ENCODE results near the gene LSAMP. TPM values are rescaled to one million over a fixed set of nuclear protein-coding genes. Genes with fewer than 3 reads are reported as not detected.

LSAMP gene
- total RNA-seq, 1 experiment from 2014 or later, result 10.1 TPM

DNA sequence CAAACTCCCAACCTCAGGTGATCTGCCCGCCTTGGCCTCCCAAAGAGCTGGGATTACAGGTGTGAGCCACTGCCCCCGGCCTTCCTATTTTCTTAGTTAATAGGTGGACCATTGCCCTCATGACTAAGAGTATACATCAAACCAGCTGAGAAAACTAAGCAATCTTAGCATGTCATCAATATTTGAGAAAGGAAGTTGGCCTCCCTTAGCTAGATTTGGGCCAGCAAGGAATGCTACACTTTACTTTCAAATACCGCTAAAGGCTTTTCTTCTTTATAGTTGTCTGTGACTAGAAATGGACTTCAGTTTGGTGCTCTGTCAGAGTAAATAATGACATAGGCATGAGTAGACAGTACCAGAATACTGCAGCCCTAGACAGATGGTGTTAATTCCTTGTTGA is 622.7 kb downstream of the LSAMP start:
- CTCF ChIA-PET, result no interaction called here
- Histone ChIP-seq H3K36me3 (ENCODE audit: insufficient read depth, low read length, poor library complexity, severe bottlenecking) (no peaks in the 10 kb centered on the region), H3K27ac (ENCODE audit: low read depth, low read length, poor library complexity, severe bottlenecking) (no peak overlapping the region), H3K4me1 (ENCODE audit: insufficient read depth, low read length, poor library complexity, severe bottlenecking) (peaks cover 31% of the 10 kb centered on the region), H3K4me3 (ENCODE audit: low read depth, low read length, poor library complexity, severe bottlenecking) (no peak overlapping the region), H3K27me3 (replicated peaks; ENCODE audit: insufficient read depth, low read depth, low read length, poor library complexity) (no peaks in the 10 kb centered on the region), H3K9me3 (ENCODE audit: low read depth, low read length, poor library complexity, severe bottlenecking) (no peaks in the 10 kb centered on the region)
- no peak for DNase-seq (ENCODE audit: low spot score)
- intact Hi-C loops (cut with micrococcal nuclease; ENCODE audit: unreplicated experiment), result loop anchor here (10.0 kb wide), 1 partner anchor 1978 kb away; no protein-coding TSS in a partner anchor
- POLR2A ChIA-PET (ENCODE audit: low non-redundant PET), result no interaction called here
- no TSS peak for BruUV-seq (replicated peaks)
- no peak for TF ChIP-seq EZH2 (IDR thresholded peaks at IDR 0.05; ENCODE audit: borderline replicate concordance, low read depth, low read length, poor library complexity, severe bottlenecking)
- TF ChIP-seq, protein P1, sequence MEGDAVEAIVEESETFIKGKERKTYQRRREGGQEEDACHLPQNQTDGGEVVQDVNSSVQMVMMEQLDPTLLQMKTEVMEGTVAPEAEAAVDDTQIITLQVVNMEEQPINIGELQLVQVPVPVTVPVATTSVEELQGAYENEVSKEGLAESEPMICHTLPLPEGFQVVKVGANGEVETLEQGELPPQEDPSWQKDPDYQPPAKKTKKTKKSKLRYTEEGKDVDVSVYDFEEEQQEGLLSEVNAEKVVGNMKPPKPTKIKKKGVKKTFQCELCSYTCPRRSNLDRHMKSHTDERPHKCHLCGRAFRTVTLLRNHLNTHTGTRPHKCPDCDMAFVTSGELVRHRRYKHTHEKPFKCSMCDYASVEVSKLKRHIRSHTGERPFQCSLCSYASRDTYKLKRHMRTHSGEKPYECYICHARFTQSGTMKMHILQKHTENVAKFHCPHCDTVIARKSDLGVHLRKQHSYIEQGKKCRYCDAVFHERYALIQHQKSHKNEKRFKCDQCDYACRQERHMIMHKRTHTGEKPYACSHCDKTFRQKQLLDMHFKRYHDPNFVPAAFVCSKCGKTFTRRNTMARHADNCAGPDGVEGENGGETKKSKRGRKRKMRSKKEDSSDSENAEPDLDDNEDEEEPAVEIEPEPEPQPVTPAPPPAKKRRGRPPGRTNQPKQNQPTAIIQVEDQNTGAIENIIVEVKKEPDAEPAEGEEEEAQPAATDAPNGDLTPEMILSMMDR (conservative IDR thresholded peaks at IDR 0.05; ENCODE audit: low read depth, low read length), result no peak

DNA sequence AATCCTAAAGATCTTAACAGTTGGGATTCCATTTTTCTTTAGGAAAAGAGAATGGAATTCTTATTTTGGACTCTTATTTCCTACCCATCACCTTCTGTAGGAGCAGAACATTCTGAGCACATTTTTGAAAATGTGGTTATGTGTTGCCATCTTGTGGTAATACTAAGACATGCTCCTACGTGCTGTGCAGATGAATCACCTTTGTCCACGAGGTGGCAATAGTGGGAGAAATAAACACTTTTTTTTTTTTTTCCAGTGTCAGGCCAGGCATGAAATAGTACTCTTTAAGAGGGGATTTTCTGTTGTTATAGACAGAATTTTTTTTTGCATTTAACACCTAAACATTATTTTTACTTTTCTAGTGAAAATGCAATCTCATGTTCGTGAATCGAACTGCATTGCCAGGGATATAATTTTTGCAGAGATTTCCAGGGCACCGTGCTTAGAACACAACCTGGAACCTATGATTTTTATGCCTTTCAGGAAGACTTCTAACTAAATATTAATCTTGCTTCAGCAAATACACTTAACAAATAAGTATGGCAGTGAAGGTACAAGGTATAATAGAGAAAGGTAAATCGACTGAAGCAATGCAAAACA is 625.4 kb downstream of the LSAMP start:
- CTCF ChIA-PET, result interaction anchor here (0.7 to 1.3 kb wide), 3 partner anchors 53 to 103 kb away, joined by 3 read pairs; no protein-coding TSS in a partner anchor
- DNase-seq (ENCODE audit: low spot score), result peak; percentile 93
- no peak overlapping the region for H3K4me3 ChIP-seq (ENCODE audit: low read depth, low read length, poor library complexity, severe bottlenecking)
- intact Hi-C loops (cut with micrococcal nuclease; ENCODE audit: unreplicated experiment), result loop anchor here (2.0 to 10.0 kb wide), 6 partner anchors 939 to 1975 kb away; partner anchors contain the start of gene TIGIT
- H3K27ac ChIP-seq (ENCODE audit: low read depth, low read length, poor library complexity, severe bottlenecking), result peak overlapping the region; percentile 13
- POLR2A ChIA-PET (ENCODE audit: low non-redundant PET), result no interaction called here
- H3K36me3 ChIP-seq (ENCODE audit: insufficient read depth, low read length, poor library complexity, severe bottlenecking), result no peaks in the 10 kb centered on the region
- no TSS peak for BruUV-seq (replicated peaks)
- no peaks in the 10 kb centered on the region for H3K27me3 ChIP-seq (replicated peaks; ENCODE audit: insufficient read depth, low read depth, low read length, poor library complexity)
- TF ChIP-seq, protein P1 (conservative IDR thresholded peaks at IDR 0.05; ENCODE audit: low read depth, low read length), result peak; percentile 100
- TF ChIP-seq EZH2 (IDR thresholded peaks at IDR 0.05; ENCODE audit: borderline replicate concordance, low read depth, low read length, poor library complexity, severe bottlenecking), result no peak
- H3K9me3 ChIP-seq (ENCODE audit: low read depth, low read length, poor library complexity, severe bottlenecking), result no peaks in the 10 kb centered on the region
- peaks cover 16% of the 10 kb centered on the region for H3K4me1 ChIP-seq (ENCODE audit: insufficient read depth, low read length, poor library complexity, severe bottlenecking)

DNA sequence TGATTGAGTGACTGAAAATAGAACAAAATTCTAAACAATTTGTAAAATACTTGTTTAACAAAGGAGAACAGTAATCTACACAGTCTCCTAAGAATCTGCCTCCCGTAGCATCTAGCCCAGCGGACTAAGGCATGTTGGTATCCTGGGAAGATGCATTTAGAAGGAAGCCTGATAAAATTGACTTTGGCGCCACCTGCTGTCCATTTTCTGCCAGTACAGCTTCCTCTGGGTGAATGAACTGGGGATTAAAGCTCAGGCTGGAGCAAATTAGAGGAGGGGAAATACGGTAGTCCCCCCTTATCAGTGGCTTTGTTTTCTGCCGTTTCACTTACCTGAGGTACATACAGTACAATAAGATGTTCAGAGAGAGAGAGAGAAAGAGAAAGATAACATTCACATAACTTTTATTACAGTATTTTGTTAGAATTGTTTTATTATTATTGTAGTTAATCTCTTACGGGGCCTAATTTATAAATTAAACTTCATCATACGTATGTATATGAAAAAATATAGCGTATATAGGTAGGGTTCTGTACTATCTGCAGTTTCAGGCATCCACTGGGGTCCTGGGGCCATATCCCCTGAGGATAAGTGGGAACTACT is 630.4 kb downstream of the LSAMP start:
- DNase-seq (ENCODE audit: low spot score), result peak; percentile 88
- BruUV-seq (replicated peaks), result no TSS peak
- no peaks in the 10 kb centered on the region for H3K36me3 ChIP-seq (ENCODE audit: insufficient read depth, low read length, poor library complexity, severe bottlenecking)
- POLR2A ChIA-PET (ENCODE audit: low non-redundant PET), result interaction anchor here (0.6 kb wide), 1 partner anchor 315 kb away, joined by 3 read pairs; no protein-coding TSS in a partner anchor
- intact Hi-C loops (cut with micrococcal nuclease; ENCODE audit: unreplicated experiment), result loop anchor here (1.0 to 10.0 kb wide), 7 partner anchors 122 to 1663 kb away; partner anchors contain the start of gene TIGIT
- no peak overlapping the region for H3K4me3 ChIP-seq (ENCODE audit: low read depth, low read length, poor library complexity, severe bottlenecking)
- H3K4me1 ChIP-seq (ENCODE audit: insufficient read depth, low read length, poor library complexity, severe bottlenecking), result no peaks in the 10 kb centered on the region
- CTCF ChIA-PET, result interaction anchor here (0.6 to 1.5 kb wide), 6 partner anchors 11 to 719 kb away, joined by 3 to 4 read pairs (median 4); partner anchors contain the start of gene ZBTB20
- H3K27ac ChIP-seq (ENCODE audit: low read depth, low read length, poor library complexity, severe bottlenecking), result no peak overlapping the region
- TF ChIP-seq EZH2 (IDR thresholded peaks at IDR 0.05; ENCODE audit: borderline replicate concordance, low read depth, low read length, poor library complexity, severe bottlenecking), result no peak
- TF ChIP-seq, protein P1 (conservative IDR thresholded peaks at IDR 0.05; ENCODE audit: low read depth, low read length), result peak; percentile 90
- H3K27me3 ChIP-seq (replicated peaks; ENCODE audit: insufficient read depth, low read depth, low read length, poor library complexity), result no peaks in the 10 kb centered on the region
- H3K9me3 ChIP-seq (ENCODE audit: low read depth, low read length, poor library complexity, severe bottlenecking), result no peaks in the 10 kb centered on the region

Measured in A673 (cell line).